WTC11 (cell line): ENCODE data around the gene APOBEC3H. TPM values are rescaled to one million over a fixed set of nuclear protein-coding genes. Genes with fewer than 3 reads are reported as not detected.

Experiments
- ATAC-seq: fragments of 200-7000 bp; cut with Tn5 transposase; 2 replicates; pipeline ENCODE4 v1.10.0; 2021; ENCODE audit warnings: mild to moderate bottlenecking, moderate library complexity
- CTCF ChIA-PET: fragments of 300-600 bp; sonication (Branson Sonifier 250); formaldehyde crosslinking; loops from one replicate; lab custom pipeline; 2021; ENCODE audit warnings: antibody characterized with exemption; lab: Charles Lee
- POLR2A ChIA-PET: fragments of 350-600 bp; sonication (Branson Sonifier 250); formaldehyde crosslinking; loops from one replicate; lab custom pipeline; 2021; ENCODE audit warnings: antibody characterized with exemption; lab: Charles Lee
- DNase-seq: peaks from one replicate; pipeline ENCODE4 v3.0.0; 2021; ENCODE audit warnings: low spot score
- H3K27ac Mint-ChIP-seq: 2 replicates; pipeline ENCODE4 v1.8.0; 2021; ENCODE audit warnings: mixed read lengths
- H3K27me3 Mint-ChIP-seq: 2 replicates; pipeline ENCODE4 v1.8.0; 2021; ENCODE audit warnings: low read depth, mild to moderate bottlenecking, moderate library complexity, mixed read lengths
- H3K36me3 Mint-ChIP-seq: 2 replicates; pipeline ENCODE4 v1.8.0; 2021; ENCODE audit warnings: mixed read lengths
- H3K4me1 Mint-ChIP-seq: 2 replicates; pipeline ENCODE4 v1.8.0; 2022; ENCODE audit warnings: mixed read lengths
- H3K4me3 Mint-ChIP-seq: 2 replicates; pipeline ENCODE4 v1.8.0; 2021; ENCODE audit warnings: mild to moderate bottlenecking, moderate library complexity, mixed read lengths
- H3K9me3 Mint-ChIP-seq: 2 replicates; pipeline ENCODE4 v1.8.0; 2021; ENCODE audit warnings: mixed read lengths
- AR ChIP-seq: fragments of 250-450 bp; sonication (Bioruptor Pico); IDR thresholded peaks from 2 replicates; pipeline ENCODE4 v1.9.0; 2021; ENCODE audit warnings: mild to moderate bottlenecking
- FOXJ3 ChIP-seq: sonication (generic); formaldehyde crosslinking; IDR thresholded peaks from 2 replicates; pipeline ENCODE4 v1.9.0; 2021; ENCODE audit warnings: missing genetic modification reagents, mild to moderate bottlenecking, borderline replicate concordance
- FOXK1 ChIP-seq: sonication (generic); formaldehyde crosslinking; IDR thresholded peaks from 2 replicates; pipeline ENCODE4 v1.8.0; 2022; ENCODE audit warnings: mild to moderate bottlenecking, moderate library complexity, missing genetic modification reagents
- FOXP1 ChIP-seq: sonication (generic); formaldehyde crosslinking; IDR thresholded peaks from 2 replicates; pipeline ENCODE4 v1.8.0; 2022; ENCODE audit warnings: missing genetic modification reagents, mild to moderate bottlenecking, moderate library complexity, borderline replicate concordance
- GRHL2 ChIP-seq: fragments of 250-450 bp; sonication (Bioruptor Pico); IDR thresholded peaks from 2 replicates; pipeline ENCODE4 v1.8.0; 2022; ENCODE audit warnings: mild to moderate bottlenecking, moderate library complexity; ENCODE audit not compliant: insufficient replicate concordance, severe bottlenecking
- MLX ChIP-seq: sonication (generic); formaldehyde crosslinking; IDR thresholded peaks from 2 replicates; pipeline ENCODE4 v1.8.1; 2023; ENCODE audit warnings: mild to moderate bottlenecking, missing genetic modification reagents, moderate library complexity
- NR2C2 ChIP-seq: sonication (generic); formaldehyde crosslinking; IDR thresholded peaks from 2 replicates; pipeline ENCODE4 v1.8.0; 2022; ENCODE audit warnings: mild to moderate bottlenecking, missing genetic modification reagents
- PRRX2 ChIP-seq: fragments of 250-450 bp; sonication (Bioruptor Pico); IDR thresholded peaks from 2 replicates; pipeline ENCODE4 v1.8.0; 2021; ENCODE audit warnings: mild to moderate bottlenecking
- SMAD3 ChIP-seq: sonication (generic); formaldehyde crosslinking; IDR thresholded peaks from 2 replicates; pipeline ENCODE4 v1.8.0; 2022; ENCODE audit warnings: missing genetic modification reagents, mild to moderate bottlenecking, borderline replicate concordance
- SMAD4 ChIP-seq: sonication (generic); formaldehyde crosslinking; IDR thresholded peaks from 2 replicates; pipeline ENCODE4 v1.8.0; 2022; ENCODE audit warnings: mild to moderate bottlenecking, missing genetic modification reagents
- SP1 ChIP-seq: sonication (generic); formaldehyde crosslinking; conservative IDR thresholded peaks from 2 replicates; pipeline ENCODE4 v1.8.1; 2022; ENCODE audit warnings: missing genetic modification reagents
- ZNF416 ChIP-seq: fragments of 250-450 bp; sonication (Bioruptor Pico); IDR thresholded peaks from 2 replicates; pipeline ENCODE4 v1.9.0; 2021; ENCODE audit warnings: mild to moderate bottlenecking, inconsistent platforms
- ZNF425 ChIP-seq: fragments of 250-450 bp; sonication (Bioruptor Pico); conservative IDR thresholded peaks from 2 replicates; pipeline ENCODE4 v1.9.0; 2021; ENCODE audit warnings: mild to moderate bottlenecking
- ZNF671 ChIP-seq: fragments of 250-450 bp; sonication (Bioruptor Pico); IDR thresholded peaks from 2 replicates; pipeline ENCODE4 v1.8.0; 2021; ENCODE audit warnings: mild to moderate bottlenecking
- total RNA-seq: library from RNA; stranded (reverse); gene quantifications from 3 replicates; pipeline ENCODE4 v1.2.3, GENCODE V29; 2021
- TF ChIP-seq, protein P1 (sequence below): sonication (generic); formaldehyde crosslinking; IDR thresholded peaks from 2 replicates; pipeline ENCODE4 v1.8.1; 2023; ENCODE audit warnings: mild to moderate bottlenecking, missing genetic modification reagents
- TF ChIP-seq, protein P2 (sequence below): sonication (generic); formaldehyde crosslinking; IDR thresholded peaks from 2 replicates; pipeline ENCODE4 v1.8.1; 2023; ENCODE audit warnings: mild to moderate bottlenecking, moderate library complexity, missing genetic modification reagents
- TF ChIP-seq, protein P3 (sequence below): sonication (generic); formaldehyde crosslinking; IDR thresholded peaks from 2 replicates; pipeline ENCODE4 v1.8.0; 2022; ENCODE audit warnings: mild to moderate bottlenecking, missing genetic modification reagents
- TF ChIP-seq, protein P4 (sequence below): sonication (generic); formaldehyde crosslinking; IDR thresholded peaks from 2 replicates; pipeline ENCODE4 v1.8.0; 2022; ENCODE audit warnings: mild to moderate bottlenecking, missing genetic modification reagents
- TF ChIP-seq, protein P5 (sequence below): sonication (generic); formaldehyde crosslinking; IDR thresholded peaks from 2 replicates; pipeline ENCODE4 v1.8.1; 2022; ENCODE audit warnings: missing genetic modification reagents, borderline replicate concordance

APOBEC3H gene
- total RNA-seq, 1 experiment from 2014 or later = 0.42 TPM

DNA sequence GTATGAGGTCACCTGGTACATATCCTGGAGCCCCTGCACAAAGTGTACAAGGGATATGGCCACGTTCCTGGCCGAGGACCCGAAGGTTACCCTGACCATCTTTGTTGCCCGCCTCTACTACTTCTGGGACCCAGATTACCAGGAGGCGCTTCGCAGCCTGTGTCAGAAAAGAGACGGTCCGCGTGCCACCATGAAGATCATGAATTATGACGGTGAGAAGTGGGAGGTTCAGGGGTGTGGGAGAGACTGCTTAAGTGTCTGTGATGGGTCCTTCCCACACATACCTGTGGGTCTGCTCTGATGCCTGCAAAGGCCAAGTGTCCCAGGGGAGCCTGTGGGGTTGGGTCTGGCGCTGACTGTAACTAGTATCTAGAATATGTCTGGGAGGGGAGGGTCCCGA lies 16.0 kb upstream of the APOBEC3H start:
- Mint-ChIP-seq H3K27me3 (no peaks in the 10 kb centered on the region; the same call in 1 of the 2 replicates), H3K4me3 (no peak overlapping the region), H3K36me3 (no peaks in the 10 kb centered on the region), H3K4me1 (peaks cover 29% of the 10 kb centered on the region), H3K27ac (no peak overlapping the region), H3K9me3 (no peaks in the 10 kb centered on the region)
- TF ChIP-seq SMAD4 (CRISPR knock-in tag) (no peak), PRRX2 (CRISPR knock-in tag) (no peak), FOXK1 (no peak), AR (CRISPR knock-in tag) (no peak), SMAD3 (CRISPR knock-in tag) (no peak), ZNF671 (no peak), MLX (CRISPR knock-in tag) (no peak), FOXJ3 (CRISPR knock-in tag) (no peak), FOXP1 (CRISPR knock-in tag) (no peak), ZNF416 (CRISPR knock-in tag) (no peak), ZNF425 (CRISPR knock-in tag) (no peak), GRHL2 (CRISPR knock-in tag) (no peak), NR2C2 (CRISPR knock-in tag) (no peak), SP1 (CRISPR knock-in tag) (no peak)
- TF ChIP-seq, protein P1, sequence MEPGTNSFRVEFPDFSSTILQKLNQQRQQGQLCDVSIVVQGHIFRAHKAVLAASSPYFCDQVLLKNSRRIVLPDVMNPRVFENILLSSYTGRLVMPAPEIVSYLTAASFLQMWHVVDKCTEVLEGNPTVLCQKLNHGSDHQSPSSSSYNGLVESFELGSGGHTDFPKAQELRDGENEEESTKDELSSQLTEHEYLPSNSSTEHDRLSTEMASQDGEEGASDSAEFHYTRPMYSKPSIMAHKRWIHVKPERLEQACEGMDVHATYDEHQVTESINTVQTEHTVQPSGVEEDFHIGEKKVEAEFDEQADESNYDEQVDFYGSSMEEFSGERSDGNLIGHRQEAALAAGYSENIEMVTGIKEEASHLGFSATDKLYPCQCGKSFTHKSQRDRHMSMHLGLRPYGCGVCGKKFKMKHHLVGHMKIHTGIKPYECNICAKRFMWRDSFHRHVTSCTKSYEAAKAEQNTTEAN = no peak
- TF ChIP-seq, protein P2, sequence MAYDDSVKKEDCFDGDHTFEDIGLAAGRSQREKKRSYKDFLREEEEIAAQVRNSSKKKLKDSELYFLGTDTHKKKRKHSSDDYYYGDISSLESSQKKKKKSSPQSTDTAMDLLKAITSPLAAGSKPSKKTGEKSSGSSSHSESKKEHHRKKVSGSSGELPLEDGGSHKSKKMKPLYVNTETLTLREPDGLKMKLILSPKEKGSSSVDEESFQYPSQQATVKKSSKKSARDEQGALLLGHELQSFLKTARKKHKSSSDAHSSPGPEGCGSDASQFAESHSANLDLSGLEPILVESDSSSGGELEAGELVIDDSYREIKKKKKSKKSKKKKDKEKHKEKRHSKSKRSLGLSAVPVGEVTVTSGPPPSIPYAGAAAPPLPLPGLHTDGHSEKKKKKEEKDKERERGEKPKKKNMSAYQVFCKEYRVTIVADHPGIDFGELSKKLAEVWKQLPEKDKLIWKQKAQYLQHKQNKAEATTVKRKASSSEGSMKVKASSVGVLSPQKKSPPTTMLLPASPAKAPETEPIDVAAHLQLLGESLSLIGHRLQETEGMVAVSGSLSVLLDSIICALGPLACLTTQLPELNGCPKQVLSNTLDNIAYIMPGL (CRISPR knock-in tag) = no peak
- TF ChIP-seq, protein P3, sequence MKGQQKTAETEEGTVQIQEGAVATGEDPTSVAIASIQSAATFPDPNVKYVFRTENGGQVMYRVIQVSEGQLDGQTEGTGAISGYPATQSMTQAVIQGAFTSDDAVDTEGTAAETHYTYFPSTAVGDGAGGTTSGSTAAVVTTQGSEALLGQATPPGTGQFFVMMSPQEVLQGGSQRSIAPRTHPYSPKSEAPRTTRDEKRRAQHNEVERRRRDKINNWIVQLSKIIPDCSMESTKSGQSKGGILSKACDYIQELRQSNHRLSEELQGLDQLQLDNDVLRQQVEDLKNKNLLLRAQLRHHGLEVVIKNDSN (CRISPR knock-in tag) = no peak
- TF ChIP-seq, protein P4, sequence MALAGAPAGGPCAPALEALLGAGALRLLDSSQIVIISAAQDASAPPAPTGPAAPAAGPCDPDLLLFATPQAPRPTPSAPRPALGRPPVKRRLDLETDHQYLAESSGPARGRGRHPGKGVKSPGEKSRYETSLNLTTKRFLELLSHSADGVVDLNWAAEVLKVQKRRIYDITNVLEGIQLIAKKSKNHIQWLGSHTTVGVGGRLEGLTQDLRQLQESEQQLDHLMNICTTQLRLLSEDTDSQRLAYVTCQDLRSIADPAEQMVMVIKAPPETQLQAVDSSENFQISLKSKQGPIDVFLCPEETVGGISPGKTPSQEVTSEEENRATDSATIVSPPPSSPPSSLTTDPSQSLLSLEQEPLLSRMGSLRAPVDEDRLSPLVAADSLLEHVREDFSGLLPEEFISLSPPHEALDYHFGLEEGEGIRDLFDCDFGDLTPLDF = no peak
- TF ChIP-seq, protein P5, sequence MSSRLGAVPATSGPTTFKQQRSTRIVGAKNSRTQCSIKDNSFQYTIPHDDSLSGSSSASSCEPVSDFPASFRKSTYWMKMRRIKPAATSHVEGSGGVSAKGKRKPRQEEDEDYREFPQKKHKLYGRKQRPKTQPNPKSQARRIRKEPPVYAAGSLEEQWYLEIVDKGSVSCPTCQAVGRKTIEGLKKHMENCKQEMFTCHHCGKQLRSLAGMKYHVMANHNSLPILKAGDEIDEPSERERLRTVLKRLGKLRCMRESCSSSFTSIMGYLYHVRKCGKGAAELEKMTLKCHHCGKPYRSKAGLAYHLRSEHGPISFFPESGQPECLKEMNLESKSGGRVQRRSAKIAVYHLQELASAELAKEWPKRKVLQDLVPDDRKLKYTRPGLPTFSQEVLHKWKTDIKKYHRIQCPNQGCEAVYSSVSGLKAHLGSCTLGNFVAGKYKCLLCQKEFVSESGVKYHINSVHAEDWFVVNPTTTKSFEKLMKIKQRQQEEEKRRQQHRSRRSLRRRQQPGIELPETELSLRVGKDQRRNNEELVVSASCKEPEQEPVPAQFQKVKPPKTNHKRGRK (CRISPR knock-in tag) = no peak
- CTCF ChIA-PET = interaction anchor here (0.6 to 1.3 kb wide), 3 partner anchors 54 to 448 kb away, joined by 3 read pairs; no protein-coding TSS in a partner anchor
- no peak for ATAC-seq
- DNase-seq = no peak
- POLR2A ChIA-PET = no interaction called here
